ENCODE measurements around the gene SLF2. TPM values are rescaled to one million over a fixed set of nuclear protein-coding genes. Genes with fewer than 3 reads are reported as not detected.
A peak's percentile ranks its signal among the peaks of the same experiment; 100 is the strongest.

Gene SLF2
- total and polyA plus RNA-seq, 2 of the 8 experiments (the other 6 are each of a cell fraction or from before 2014, with no cell fraction given), result 5.5 to 20.9 TPM

- Histone ChIP-seq H2BK5ac (ENCODE audit: low read depth, low read length) (no peak overlapping the region), H3K23me2 (ENCODE audit: low read depth, low read length) (no peaks in the 10 kb centered on the region; the same call in 1 of the 2 replicates), H3K4me2 (ENCODE audit: insufficient read depth in 1 of 2, low read depth in 2 of 2, low read length in 2 of 2) (no peak overlapping the region; a peak in 1 of 4 replicates), H3K4me1 (replicated peaks in 1 of 4; ENCODE audit: control insufficient read depth in 3 of 4, insufficient read depth in 4 of 4, low read length in 3 of 4) (peaks cover 0 to 12% (median 7%) of the 10 kb centered on the region in 4 experiments; a peak in 5 of 7 replicates), H3K14ac (ENCODE audit: insufficient read length) (no peak overlapping the region), H2BK20ac (ENCODE audit: low read length) (no peak overlapping the region), H4K20me1 (replicated peaks in 1 of 2; ENCODE audit: control insufficient read depth in 1 of 2, insufficient read depth in 2 of 2, low read length in 2 of 2) (peaks cover 0 to 2% of the 10 kb centered on the region in 2 experiments), H3K9ac (replicated peaks in 1 of 4; ENCODE audit: extremely low read depth in 1 of 4, low read depth in 3 of 4, low read length in 3 of 4) (no peak overlapping the region), H4K91ac (replicated peaks; ENCODE audit: insufficient read length, low read length) (no peak overlapping the region), H3K36me3 (ENCODE audit: control insufficient read depth in 2 of 4, insufficient read depth in 4 of 4, low read length in 3 of 4) (no peaks in the 10 kb centered on the region), H2BK12ac (ENCODE audit: low read depth, low read length) (no peak overlapping the region), H3K79me2 (ENCODE audit: control insufficient read depth in 1 of 2, insufficient read depth in 2 of 2, low read length in 2 of 2) (no peaks in the 10 kb centered on the region), H2BK120ac (replicated peaks; ENCODE audit: low read depth, low read length) (no peak overlapping the region), H3K79me1 (ENCODE audit: low read depth, low read length) (no peaks in the 10 kb centered on the region), H2BK15ac (ENCODE audit: low read length) (no peak overlapping the region), H3K27me3 (replicated peaks in 1 of 4; ENCODE audit: control insufficient read depth in 3 of 4, extremely low read depth in 1 of 4, insufficient read depth in 3 of 4, low read length in 3 of 4) (peaks cover 0 to 20% (median 9%) of the 10 kb centered on the region in 4 experiments; a peak in 6 of 7 replicates), H3K56ac (replicated peaks; ENCODE audit: insufficient read length, low read depth, low read length) (no peak overlapping the region), H3K4me3 (ENCODE audit: extremely low read depth in 1 of 4, insufficient read depth in 2 of 4, low read depth in 3 of 4, low read length in 4 of 4) (no peak overlapping the region), H3K23ac (ENCODE audit: insufficient read length) (no peak overlapping the region), H2AFZ (ENCODE audit: low read length) (no peak overlapping the region), H4K8ac (ENCODE audit: extremely low read depth, insufficient read depth, low read length) (no peak overlapping the region), H4K5ac (ENCODE audit: insufficient read length, low read depth, low read length) (no peak overlapping the region), H3K18ac (ENCODE audit: extremely low read depth, low read length) (no peak overlapping the region), H2AK5ac (ENCODE audit: low read depth, low read length) (no peak overlapping the region), H3K27ac (ENCODE audit: low read depth, low read length) (no peak overlapping the region), H3K9me3 (ENCODE audit: insufficient read depth in 2 of 2, low read depth in 1 of 2, low read length in 1 of 2) (no peaks in the 10 kb centered on the region), H3K4ac (replicated peaks; ENCODE audit: insufficient read length, low read depth, low read length) (no peak overlapping the region)
- ChIA-PET CTCF (ENCODE audit: partially characterized antibody) (interaction anchor here (0.6 to 10.6 kb wide), 29 partner anchors 8 to 334 kb away, joined by 3 to 110 read pairs (median 4); partner anchors contain the start of gene PAX2), POLR2A (ENCODE audit: partially characterized antibody) (interaction anchor here (6.6 kb wide), 1 partner anchor 312 kb away, joined by 29 read pairs; no protein-coding TSS in a partner anchor)
- 70% methylated on average over 11 of the region's 14 CpGs; no CpG with 5 or more reads in 1 of the 2 experiments for WGBS, 2 experiments (ENCODE audit: extremely low coverage in 1 of 2, insufficient coverage in 1 of 2, insufficient read length in 1 of 2, insufficient replicate concordance in 2 of 2, low coverage in 1 of 2, low lambda C conversion rate in 2 of 2, missing lambda C conversion rate in 1 of 2)
- DNase-seq (ENCODE audit: low read depth in 1 of 2, low spot score in 2 of 2), result no peak
- TF ChIP-seq CTCF (IDR thresholded peaks at IDR 0.05; ENCODE audit: control extremely low read depth in 1 of 3, insufficient read depth in 1 of 3, low read depth in 1 of 3, low read length in 3 of 3) (peak in 1 of 3 experiments; percentile 4; a peak in 1 of 4 replicates), RFX5 (IDR thresholded peaks at IDR 0.05; ENCODE audit: borderline replicate concordance, low read depth, low read length) (no peak)
- no peak for FAIRE-seq
Observed at GRCh38 chr10:100873827-100874326, 38.9 kb upstream of the SLF2 start.
